GM20431 (cell line): ENCODE data around the gene HLA-G.

ENCODE experiments used
- in situ Hi-C: fragments of 300-500 bp; cut with MseI, MboI; formaldehyde crosslinking; loops from one replicate; pipeline ENCODE4 v1.15.0; 2020; ENCODE audit warnings: low sequenced_read_pairs; ENCODE audit not compliant: unreplicated experiment

The HLA-G gene

GRCh38 chr6:29815118-29815750, 12.4 kb upstream of the HLA-G start:
- in situ Hi-C loops = no loop called here

GRCh38 chr6:29816030-29816429, 11.6 kb upstream of the HLA-G start:
- in situ Hi-C loops = no loop called here

GRCh38 chr6:29818892-29819291, 8.7 kb upstream of the HLA-G start:
- in situ Hi-C loops = no loop called here

- in situ Hi-C loops = no loop called here
These were observed 3.5 kb upstream of the HLA-G start for GRCh38 chr6:29824144-29824543.

- in situ Hi-C loops = no loop called here
These were observed 1.8 kb upstream of the HLA-G start for GRCh38 chr6:29825848-29826247.

- in situ Hi-C loops = no loop called here
These were observed 1.4 kb upstream of the HLA-G start for GRCh38 chr6:29826271-29826670.

- in situ Hi-C loops = no loop called here
These were observed 809 bp downstream of the HLA-G start for GRCh38 chr6:29828471-29828797.

GRCh38 chr6:29829766-29830165, 2.1 kb downstream of the HLA-G start:
- in situ Hi-C loops = loop anchor here (10.0 kb wide), 1 partner anchor 95 kb away; no protein-coding TSS in a partner anchor

GRCh38 chr6:29830409-29830808, 2.8 kb downstream of the HLA-G start:
- in situ Hi-C loops = loop anchor here (10.0 kb wide), 1 partner anchor 96 kb away; no protein-coding TSS in a partner anchor

GRCh38 chr6:29831776-29832175, 4.2 kb downstream of the HLA-G start:
- in situ Hi-C loops = loop anchor here (10.0 kb wide), 1 partner anchor 97 kb away; no protein-coding TSS in a partner anchor

- in situ Hi-C loops = loop anchor here (10.0 kb wide), 1 partner anchor 100 kb away; no protein-coding TSS in a partner anchor
These were observed 7.2 kb downstream of the HLA-G start for GRCh38 chr6:29834564-29835436.

GRCh38 chr6:29839917-29840316, 12.3 kb downstream of the HLA-G start:
- in situ Hi-C loops = loop anchor here (5.0 to 10.0 kb wide), 2 partner anchors 105 to 167 kb away; no protein-coding TSS in a partner anchor

GRCh38 chr6:29841030-29841429, 13.4 kb downstream of the HLA-G start:
- in situ Hi-C loops = loop anchor here (5.0 kb wide), 1 partner anchor 166 kb away; no protein-coding TSS in a partner anchor

- in situ Hi-C loops = no loop called here
These were observed 17.9 kb downstream of the HLA-G start for GRCh38 chr6:29845405-29846006.

GRCh38 chr6:29847871-29848630, 20.4 kb downstream of the HLA-G start:
- in situ Hi-C loops = no loop called here

GRCh38 chr6:29850011-29850553, 22.5 kb downstream of the HLA-G start:
- in situ Hi-C loops = no loop called here

GRCh38 chr6:29851190-29851589, 23.6 kb downstream of the HLA-G start:
- in situ Hi-C loops = no loop called here

GRCh38 chr6:29853245-29853644, 25.6 kb downstream of the HLA-G start:
- in situ Hi-C loops = no loop called here

- in situ Hi-C loops = no loop called here
These were observed 30.4 kb downstream of the HLA-G start for GRCh38 chr6:29858006-29858405.
